ENCODE data around the gene NPY.

DNA sequence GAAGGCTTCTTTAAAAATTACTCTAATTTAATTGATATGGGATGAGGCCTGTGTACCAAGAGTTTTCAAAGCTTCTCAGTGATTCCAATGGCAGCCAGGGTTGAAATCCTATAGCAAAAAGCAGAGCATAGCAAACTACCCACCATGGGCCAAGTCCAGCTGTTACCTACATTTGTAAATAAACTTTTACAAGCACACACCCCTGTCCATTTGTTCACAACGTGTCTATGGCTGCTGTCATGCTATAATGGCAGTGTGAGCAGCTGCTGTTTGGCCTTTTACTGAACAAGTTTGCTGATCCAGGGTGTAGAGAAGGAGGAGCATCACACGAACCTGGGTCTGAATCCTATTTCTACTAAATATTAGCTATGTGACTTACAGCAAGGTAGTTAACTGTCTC is 50.0 kb downstream of the NPY start:
- TF ChIP-seq CTCF (IDR thresholded peaks at IDR 0.05): no peak
- no peak for TF ChIP-seq EP300 (IDR thresholded peaks at IDR 0.05)
